ENCODE data around the gene C4BPA.
A peak's percentile ranks its signal among the peaks of the same experiment; 100 is the strongest.

Gene C4BPA

GRCh38 chr1:207070811-207071210 is 33.2 kb upstream of the C4BPA start:
- no peaks in the 10 kb centered on the region for H3K9me3 ChIP-seq (ENCODE audit: severe bottlenecking)
- H3K27me3 ChIP-seq (ENCODE audit: insufficient read depth, poor library complexity, severe bottlenecking), result no peaks in the 10 kb centered on the region
- H3K36me3 ChIP-seq (ENCODE audit: low read depth), result peaks cover 36% of the 10 kb centered on the region
- TF ChIP-seq CTCF (IDR thresholded peaks at IDR 0.05; ENCODE audit: poor library complexity, severe bottlenecking), result no peak
- ATAC-seq (ENCODE audit: low read depth) (no peak), DNase-seq (ENCODE audit: low spot score) (no peak)
- H3K4me1 ChIP-seq (ENCODE audit: insufficient read depth, poor library complexity, severe bottlenecking), result peaks cover 15% of the 10 kb centered on the region
- H3K4me3 ChIP-seq (ENCODE audit: severe bottlenecking), result no peak overlapping the region
- H3K27ac ChIP-seq (ENCODE audit: poor library complexity, severe bottlenecking), result no peak overlapping the region

GRCh38 chr1:207071426-207071825 is 32.6 kb upstream of the C4BPA start:
- Histone ChIP-seq H3K9me3 (ENCODE audit: severe bottlenecking) (no peaks in the 10 kb centered on the region), H3K27ac (ENCODE audit: poor library complexity, severe bottlenecking) (no peak overlapping the region), H3K4me3 (ENCODE audit: severe bottlenecking) (no peak overlapping the region), H3K27me3 (ENCODE audit: insufficient read depth, poor library complexity, severe bottlenecking) (no peaks in the 10 kb centered on the region), H3K4me1 (ENCODE audit: insufficient read depth, poor library complexity, severe bottlenecking) (peaks cover 15% of the 10 kb centered on the region), H3K36me3 (ENCODE audit: low read depth) (peaks cover 31% of the 10 kb centered on the region)
- TF ChIP-seq CTCF (IDR thresholded peaks at IDR 0.05; ENCODE audit: poor library complexity, severe bottlenecking), result no peak
- DNase-seq (ENCODE audit: low spot score) (no peak), ATAC-seq (ENCODE audit: low read depth) (no peak)

GRCh38 chr1:207072233-207072632 is 31.8 kb upstream of the C4BPA start:
- no peak for DNase-seq (ENCODE audit: low spot score)
- H3K9me3 ChIP-seq (ENCODE audit: severe bottlenecking), result no peaks in the 10 kb centered on the region
- H3K27me3 ChIP-seq (ENCODE audit: insufficient read depth, poor library complexity, severe bottlenecking), result no peaks in the 10 kb centered on the region
- TF ChIP-seq CTCF (IDR thresholded peaks at IDR 0.05; ENCODE audit: poor library complexity, severe bottlenecking), result no peak
- ATAC-seq (ENCODE audit: low read depth), result no peak
- peaks cover 31% of the 10 kb centered on the region for H3K36me3 ChIP-seq (ENCODE audit: low read depth)
- peaks cover 15% of the 10 kb centered on the region for H3K4me1 ChIP-seq (ENCODE audit: insufficient read depth, poor library complexity, severe bottlenecking)
- H3K4me3 ChIP-seq (ENCODE audit: severe bottlenecking), result no peak overlapping the region
- no peak overlapping the region for H3K27ac ChIP-seq (ENCODE audit: poor library complexity, severe bottlenecking)

- H3K27me3 ChIP-seq (ENCODE audit: insufficient read depth, poor library complexity, severe bottlenecking), result no peaks in the 10 kb centered on the region
- peaks cover 17% of the 10 kb centered on the region for H3K36me3 ChIP-seq (ENCODE audit: low read depth)
- no peaks in the 10 kb centered on the region for H3K9me3 ChIP-seq (ENCODE audit: severe bottlenecking)
- H3K27ac ChIP-seq (ENCODE audit: poor library complexity, severe bottlenecking), result peak overlapping the region; percentile 68
- TF ChIP-seq CTCF (IDR thresholded peaks at IDR 0.05; ENCODE audit: poor library complexity, severe bottlenecking), result no peak
- DNase-seq (ENCODE audit: low spot score), result no peak
- H3K4me3 ChIP-seq (ENCODE audit: severe bottlenecking), result no peak overlapping the region
- ATAC-seq (ENCODE audit: low read depth), result peak; percentile 95
- peaks cover 15% of the 10 kb centered on the region for H3K4me1 ChIP-seq (ENCODE audit: insufficient read depth, poor library complexity, severe bottlenecking)
Observed at GRCh38 chr1:207073906-207074820, 29.9 kb upstream of the C4BPA start.

All from RWPE2 (cell line).